IMR-90 (cell line): ENCODE results near the gene TBC1D8. TPM values are rescaled to one million over a fixed set of nuclear protein-coding genes. Genes with fewer than 3 reads are reported as not detected.

Experiments
- ATAC-seq: fragments of 200-7000 bp; cut with Tn5 transposase; 2 replicates; pipeline ENCODE4 v1.9.1; 2020; ENCODE audit warnings: low read depth, mild to moderate bottlenecking, moderate library complexity
- BruUV-seq: library from RNA; stranded (reverse); fragments of 400-500 nt; replicated peaks from 2 replicates; lab custom pipeline; 2021; lab: Mats Ljungman, UMichigan
- CTCF ChIA-PET: fragments of 300-600 bp; formaldehyde crosslinking; extraction: SDS; loops from one replicate; lab custom pipeline; 2021; ENCODE audit warnings: antibody characterized with exemption; lab: Yijun Ruan, JAX
- POLR2A ChIA-PET: fragments of 300-600 bp; sonication (Branson Sonifier 250); formaldehyde crosslinking; loops from one replicate; lab custom pipeline; 2022; ENCODE audit warnings: antibody characterized with exemption; ENCODE audit not compliant: unreplicated experiment; lab: Charles Lee
- DNase-seq: peaks from one replicate; pipeline ENCODE4 v3.0.0; 2013
- H2AFZ ChIP-seq: replicated peaks from 2 replicates; pipeline ENCODE3; 2013; ENCODE audit warnings: low read length, mild to moderate bottlenecking; ENCODE audit not compliant: poor library complexity
- H2AK5ac ChIP-seq: 2 replicates; pipeline ENCODE4 v1.6.1; 2013; ENCODE audit warnings: low read depth, low read length, inconsistent platforms
- H2AK9ac ChIP-seq: replicated peaks from 2 replicates; pipeline ENCODE3; 2013; ENCODE audit warnings: mild to moderate bottlenecking, low read depth, low read length, moderate library complexity; ENCODE audit not compliant: poor library complexity
- H2BK120ac ChIP-seq: 2 replicates; pipeline ENCODE4 v1.6.1; 2013; ENCODE audit warnings: low read depth, low read length, inconsistent platforms
- H2BK15ac ChIP-seq: 3 replicates; pipeline ENCODE4 v1.6.1; 2013; ENCODE audit warnings: low read depth, low read length, inconsistent platforms
- H2BK20ac ChIP-seq: 2 replicates; pipeline ENCODE4 v1.6.1; 2013; ENCODE audit warnings: low read depth, mild to moderate bottlenecking, inconsistent platforms, low read length, moderate library complexity
- H2BK5ac ChIP-seq: 2 replicates; pipeline ENCODE4 v1.6.1; 2013; ENCODE audit warnings: mild to moderate bottlenecking, low read depth, low read length, inconsistent platforms; ENCODE audit not compliant: poor library complexity, severe bottlenecking
- H3K14ac ChIP-seq: replicated peaks from 2 replicates; pipeline ENCODE4 v1.6.1; 2013; ENCODE audit warnings: low read depth, low read length, inconsistent platforms
- H3K18ac ChIP-seq: 2 replicates; pipeline ENCODE4 v1.6.1; 2013; ENCODE audit warnings: low read depth, low read length, control low read depth
- H3K23ac ChIP-seq: 2 replicates; pipeline ENCODE4 v1.6.1; 2013; ENCODE audit warnings: low read depth, low read length, inconsistent platforms
- H3K27ac ChIP-seq: 2 replicates; pipeline ENCODE4 v1.5.1; 2013; ENCODE audit warnings: mild to moderate bottlenecking, control low read depth, low read length; ENCODE audit not compliant: insufficient read depth
- H3K27me3 ChIP-seq: 2 replicates; pipeline ENCODE4 v1.6.1; 2013; ENCODE audit warnings: low read length; ENCODE audit not compliant: control insufficient read depth, insufficient read depth
- H3K36me3 ChIP-seq: 2 replicates; pipeline ENCODE4 v1.6.1; 2013; ENCODE audit warnings: low read length, mixed read lengths; ENCODE audit not compliant: control insufficient read depth, insufficient read depth
- H3K4ac ChIP-seq: 2 replicates; pipeline ENCODE4 v1.6.1; 2013; ENCODE audit warnings: low read depth, low read length, inconsistent platforms
- H3K4me1 ChIP-seq: 2 replicates; pipeline ENCODE4 v1.6.1; 2013; ENCODE audit warnings: low read length, mixed read lengths; ENCODE audit not compliant: control insufficient read depth, insufficient read depth
- H3K4me2 ChIP-seq: 2 replicates; pipeline ENCODE4 v1.6.1; 2013; ENCODE audit warnings: low read depth, mild to moderate bottlenecking, control low read depth, low read length, moderate library complexity
- H3K4me3 ChIP-seq: 2 replicates; pipeline ENCODE4 v1.5.1; 2013; ENCODE audit warnings: low read depth, mild to moderate bottlenecking, control low read depth, low read length, moderate library complexity; ENCODE audit not compliant: insufficient read depth
- H3K56ac ChIP-seq: 2 replicates; pipeline ENCODE4 v1.6.1; 2013; ENCODE audit warnings: low read length, inconsistent platforms; ENCODE audit not compliant: insufficient read depth; ENCODE audit errors: extremely low read depth
- H3K79me1 ChIP-seq, 2 experiments: 2 replicates each; pipeline ENCODE4 v1.6.1; 2013; ENCODE audit warnings: low read length in 2 of 2, inconsistent platforms in 1 of 2, low read depth in 1 of 2
- H3K9ac ChIP-seq: 2 replicates; pipeline ENCODE4 v1.6.1; 2013; ENCODE audit warnings: low read depth, low read length, control low read depth
- H3K9me1 ChIP-seq: 2 replicates; pipeline ENCODE4 v1.6.1; 2013; ENCODE audit warnings: low read length, inconsistent platforms; ENCODE audit not compliant: insufficient read depth
- H3K9me3 ChIP-seq: 2 replicates; pipeline ENCODE4 v1.6.1; 2013; ENCODE audit warnings: low read length; ENCODE audit not compliant: control insufficient read depth, insufficient read depth
- H4K20me1 ChIP-seq: 2 replicates; pipeline ENCODE4 v1.6.1; 2013; ENCODE audit warnings: low read length, inconsistent platforms; ENCODE audit not compliant: insufficient read depth
- H4K5ac ChIP-seq: 2 replicates; pipeline ENCODE4 v1.6.1; 2013; ENCODE audit warnings: mild to moderate bottlenecking, low read depth, low read length, control low read depth
- H4K8ac ChIP-seq, 2 experiments: 2 replicates each; pipeline ENCODE4 v1.6.1; 2013; ENCODE audit warnings: low read depth in 2 of 2, low read length in 2 of 2, control low read depth in 1 of 2, inconsistent platforms in 1 of 2
- H4K91ac ChIP-seq: 2 replicates; pipeline ENCODE4 v1.6.1; 2013; ENCODE audit warnings: low read depth, low read length, inconsistent platforms; ENCODE audit not compliant: insufficient read depth
- BHLHE40 ChIP-seq: fragments of 150-350 bp; IDR thresholded peaks from 2 replicates; pipeline ENCODE4 v1.6.1; 2016; ENCODE audit warnings: mild to moderate bottlenecking, low read depth, low read length
- CEBPB ChIP-seq: IDR thresholded peaks from 2 replicates; pipeline ENCODE4 v1.6.1; 2012; ENCODE audit warnings: low read depth, low read length, improper control_type of control experiment
- CHD1 ChIP-seq: IDR thresholded peaks from 2 replicates; pipeline ENCODE4 v1.6.1; 2012; ENCODE audit warnings: low read depth, low read length, improper control_type of control experiment
- FOS ChIP-seq: fragments of 150-350 bp; IDR thresholded peaks from 2 replicates; pipeline ENCODE4 v1.6.1; 2016; ENCODE audit warnings: low read depth, low read length
- MAFK ChIP-seq: IDR thresholded peaks from 2 replicates; pipeline ENCODE4 v1.6.1; 2012; ENCODE audit warnings: low read depth, low read length, improper control_type of control experiment
- MAZ ChIP-seq: IDR thresholded peaks from 2 replicates; pipeline ENCODE4 v1.6.1; 2012; ENCODE audit warnings: low read depth, mild to moderate bottlenecking, low read length, improper control_type of control experiment, moderate library complexity, borderline replicate concordance
- MXI1 ChIP-seq: IDR thresholded peaks from 2 replicates; pipeline ENCODE4 v1.6.1; 2012; ENCODE audit warnings: low read depth, mild to moderate bottlenecking, low read length, moderate library complexity, borderline replicate concordance
- NFE2L2 ChIP-seq: fragments of 150-350 bp; IDR thresholded peaks from 2 replicates; pipeline ENCODE4 v1.6.1; 2016; ENCODE audit warnings: low read depth, mild to moderate bottlenecking, low read length
- POLR2A ChIP-seq: IDR thresholded peaks from 2 replicates; pipeline ENCODE4 v1.6.1; 2012; ENCODE audit warnings: mild to moderate bottlenecking, low read depth, low read length
- RAD21 ChIP-seq: IDR thresholded peaks from 2 replicates; pipeline ENCODE4 v1.6.1; 2012; ENCODE audit warnings: low read length, improper control_type of control experiment
- RCOR1 ChIP-seq: IDR thresholded peaks from 2 replicates; pipeline ENCODE4 v1.6.1; 2012; ENCODE audit warnings: mild to moderate bottlenecking, low read length, improper control_type of control experiment; ENCODE audit not compliant: insufficient replicate concordance
- RFX5 ChIP-seq: IDR thresholded peaks from 2 replicates; pipeline ENCODE4 v1.8.0; 2012; ENCODE audit warnings: low read depth, mild to moderate bottlenecking, low read length, moderate library complexity
- SMC3 ChIP-seq: fragments of 150-350 bp; IDR thresholded peaks from 2 replicates; pipeline ENCODE4 v1.6.1; 2016; ENCODE audit warnings: low read depth, mild to moderate bottlenecking, antibody characterized with exemption, low read length, moderate library complexity
- WGBS, 2 experiments: methylation state at CpG; one replicate each; pipeline versions ENCODE4 v1.1.5 to v1.1.7; 2013; ENCODE audit warnings: missing lambda C conversion rate in 2 of 2; ENCODE audit not compliant: insufficient read length in 1 of 2; ENCODE audit errors: extremely low coverage in 2 of 2; 5-methylcytosine and 5-hydroxymethylcytosine counted together
- dilution Hi-C: fragments of 300-500 bp; cut with HindIII; formaldehyde crosslinking; loops from one replicate; pipeline ENCODE4 v1.14.3; 2018; ENCODE audit warnings: low sequenced_read_pairs; ENCODE audit not compliant: unreplicated experiment
- in situ Hi-C: fragments of 300-500 bp; cut with MboI; formaldehyde crosslinking; loops from 3 replicates; pipeline ENCODE4 v1.14.3; 2019; ENCODE audit warnings: low sequenced_read_pairs, inconsistent platforms, mixed read lengths
- intact Hi-C: fragments of 100-400 bp; cut with micrococcal nuclease; formaldehyde crosslinking; loops from 2 replicates; pipeline ENCODE4 v1.10.0; 2022
- polyA plus RNA-seq, 3 experiments: library from polyadenylated mRNA; depleted of rRNA; stranded (reverse); fragments of >200 nt; gene quantifications; 2 replicates each; pipeline ENCODE4 v1.2.3, GENCODE V29; 2012; ENCODE audit warnings: low replicate concordance in 1 of 3
- total RNA-seq: library from RNA; depleted of rRNA; stranded (reverse); fragments of >200 nt; gene quantifications from 2 replicates; pipeline ENCODE4 v1.2.3, GENCODE V29; 2012
- TF ChIP-seq, protein P1 (sequence below): fragments of 150-350 bp; IDR thresholded peaks from 2 replicates; pipeline ENCODE4 v1.6.1; 2017; ENCODE audit warnings: mild to moderate bottlenecking, antibody characterized with exemption, low read length, low read depth
- TF ChIP-seq, protein P2 (sequence below): conservative IDR thresholded peaks from 2 replicates; pipeline ENCODE4 v1.5.1; 2012; ENCODE audit warnings: mild to moderate bottlenecking, low read depth, low read length, improper control_type of control experiment
- TF ChIP-seq, protein P3 (sequence below): fragments of 150-350 bp; IDR thresholded peaks from 2 replicates; pipeline ENCODE4 v1.6.1; 2016; ENCODE audit warnings: low read depth, mild to moderate bottlenecking, low read length, moderate library complexity, borderline replicate concordance

The TBC1D8 gene
- total and polyA plus RNA-seq, 2 of the 4 experiments (the other 2 are of a cell fraction): 1.3 to 1.5 TPM

DNA sequence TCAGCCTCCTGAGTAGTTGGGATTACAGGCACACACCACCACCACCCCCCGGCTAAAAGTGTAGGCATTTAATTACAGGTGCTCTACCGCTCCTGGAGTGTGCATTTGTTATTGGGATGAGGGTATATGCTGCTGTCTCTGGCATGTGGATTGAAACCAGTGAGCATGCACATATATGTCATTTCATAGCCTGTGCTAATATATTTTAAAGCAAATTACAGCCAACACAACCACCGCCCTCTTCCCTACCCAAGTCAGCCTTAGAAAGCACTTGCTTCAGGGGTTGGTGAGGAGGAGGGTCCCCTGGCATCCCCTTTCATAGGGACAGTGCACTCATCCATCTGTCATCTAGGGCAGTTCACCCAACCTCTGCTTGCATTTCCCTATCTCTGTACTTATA is 10.5 kb upstream of the TBC1D8 start:
- Histone ChIP-seq H3K23ac (no peak overlapping the region), H4K91ac (no peak overlapping the region), H3K56ac (no peak overlapping the region), H3K4me1 (no peaks in the 10 kb centered on the region), H2BK5ac (no peak overlapping the region), H2AK5ac (no peak overlapping the region), H2AFZ (no peak overlapping the region), H4K5ac (no peak overlapping the region), H2BK15ac (no peak overlapping the region), H3K4me2 (no peak overlapping the region), H2BK20ac (no peak overlapping the region), H3K4ac (no peak overlapping the region), H3K79me1 (no peaks in the 10 kb centered on the region), H2BK120ac (no peak overlapping the region), H3K9me3 (0 out of 2 replicates have a peak, but pooled peaks cover 1% of the 10 kb centered on the region), H3K36me3 (no peaks in the 10 kb centered on the region), H3K18ac (no peak overlapping the region), H4K20me1 (no peaks in the 10 kb centered on the region), H4K8ac (no peak overlapping the region), H3K4me3 (no peak overlapping the region), H3K9me1 (peaks cover 2% of the 10 kb centered on the region; the same call in 1 of the 2 replicates), H3K27ac (no peak overlapping the region), H2AK9ac (no peak overlapping the region), H3K9ac (no peak overlapping the region), H3K27me3 (peaks cover 4% of the 10 kb centered on the region), H3K14ac (no peak overlapping the region)
- POLR2A ChIA-PET: interaction anchor here (0.7 kb wide), 1 partner anchor 149 kb away, joined by 4 read pairs; no protein-coding TSS in a partner anchor
- CTCF ChIA-PET: no interaction called here
- no CpG with 5 or more reads among the region's 3 CpGs for WGBS, 2 experiments
- DNase-seq (no peak), ATAC-seq (no peak)
- dilution Hi-C loops: no loop called here
- intact Hi-C loops: no loop called here
- TF ChIP-seq NFE2L2: no peak
- TF ChIP-seq RFX5: no peak
- TF ChIP-seq, protein P1, sequence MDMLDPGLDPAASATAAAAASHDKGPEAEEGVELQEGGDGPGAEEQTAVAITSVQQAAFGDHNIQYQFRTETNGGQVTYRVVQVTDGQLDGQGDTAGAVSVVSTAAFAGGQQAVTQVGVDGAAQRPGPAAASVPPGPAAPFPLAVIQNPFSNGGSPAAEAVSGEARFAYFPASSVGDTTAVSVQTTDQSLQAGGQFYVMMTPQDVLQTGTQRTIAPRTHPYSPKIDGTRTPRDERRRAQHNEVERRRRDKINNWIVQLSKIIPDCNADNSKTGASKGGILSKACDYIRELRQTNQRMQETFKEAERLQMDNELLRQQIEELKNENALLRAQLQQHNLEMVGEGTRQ: no peak
- TF ChIP-seq RAD21: no peak
- TF ChIP-seq, protein P2, sequence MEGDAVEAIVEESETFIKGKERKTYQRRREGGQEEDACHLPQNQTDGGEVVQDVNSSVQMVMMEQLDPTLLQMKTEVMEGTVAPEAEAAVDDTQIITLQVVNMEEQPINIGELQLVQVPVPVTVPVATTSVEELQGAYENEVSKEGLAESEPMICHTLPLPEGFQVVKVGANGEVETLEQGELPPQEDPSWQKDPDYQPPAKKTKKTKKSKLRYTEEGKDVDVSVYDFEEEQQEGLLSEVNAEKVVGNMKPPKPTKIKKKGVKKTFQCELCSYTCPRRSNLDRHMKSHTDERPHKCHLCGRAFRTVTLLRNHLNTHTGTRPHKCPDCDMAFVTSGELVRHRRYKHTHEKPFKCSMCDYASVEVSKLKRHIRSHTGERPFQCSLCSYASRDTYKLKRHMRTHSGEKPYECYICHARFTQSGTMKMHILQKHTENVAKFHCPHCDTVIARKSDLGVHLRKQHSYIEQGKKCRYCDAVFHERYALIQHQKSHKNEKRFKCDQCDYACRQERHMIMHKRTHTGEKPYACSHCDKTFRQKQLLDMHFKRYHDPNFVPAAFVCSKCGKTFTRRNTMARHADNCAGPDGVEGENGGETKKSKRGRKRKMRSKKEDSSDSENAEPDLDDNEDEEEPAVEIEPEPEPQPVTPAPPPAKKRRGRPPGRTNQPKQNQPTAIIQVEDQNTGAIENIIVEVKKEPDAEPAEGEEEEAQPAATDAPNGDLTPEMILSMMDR: no peak
- no peak for TF ChIP-seq SMC3
- TF ChIP-seq CEBPB: no peak
- no peak for TF ChIP-seq BHLHE40
- no peak for TF ChIP-seq RCOR1
- no peak for TF ChIP-seq CHD1
- TF ChIP-seq, protein P3, sequence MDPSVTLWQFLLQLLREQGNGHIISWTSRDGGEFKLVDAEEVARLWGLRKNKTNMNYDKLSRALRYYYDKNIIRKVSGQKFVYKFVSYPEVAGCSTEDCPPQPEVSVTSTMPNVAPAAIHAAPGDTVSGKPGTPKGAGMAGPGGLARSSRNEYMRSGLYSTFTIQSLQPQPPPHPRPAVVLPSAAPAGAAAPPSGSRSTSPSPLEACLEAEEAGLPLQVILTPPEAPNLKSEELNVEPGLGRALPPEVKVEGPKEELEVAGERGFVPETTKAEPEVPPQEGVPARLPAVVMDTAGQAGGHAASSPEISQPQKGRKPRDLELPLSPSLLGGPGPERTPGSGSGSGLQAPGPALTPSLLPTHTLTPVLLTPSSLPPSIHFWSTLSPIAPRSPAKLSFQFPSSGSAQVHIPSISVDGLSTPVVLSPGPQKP: no peak
- no peak for TF ChIP-seq MXI1
- TF ChIP-seq FOS: no peak
- no peak for TF ChIP-seq POLR2A
- no peak for TF ChIP-seq MAZ
- TF ChIP-seq MAFK: no peak
- in situ Hi-C loops: no loop called here
- no TSS peak for BruUV-seq
